GM18519 (cell line): ENCODE measurements around the gene C1orf174.

Experiments used
- ATAC-seq: cut with Tn5 transposase; IDR thresholded peaks from one replicate; pipeline ENCODE4 v1.9.1; 2021; ENCODE audit warnings: mild to moderate bottlenecking, moderate library complexity; ENCODE audit not compliant: unreplicated experiment, low FRiP score

C1orf174 gene

GRCh38 chr1:3910857-3911845 is 11.1 kb upstream of the C1orf174 start:
- ATAC-seq, result no peak

GRCh38 chr1:3910049-3910731 is 10.1 kb upstream of the C1orf174 start:
- no peak for ATAC-seq

GRCh38 chr1:3909615-3910014 is 9.5 kb upstream of the C1orf174 start:
- no peak for ATAC-seq

GRCh38 chr1:3908886-3909517 is 8.9 kb upstream of the C1orf174 start:
- ATAC-seq, result no peak

- ATAC-seq, result no peak
These were observed 7.6 kb upstream of the C1orf174 start for GRCh38 chr1:3907621-3908165.

- no peak for ATAC-seq
These were observed 7.0 kb upstream of the C1orf174 start for GRCh38 chr1:3907031-3907534.

GRCh38 chr1:3906672-3907020 is 6.6 kb upstream of the C1orf174 start:
- no peak for ATAC-seq

GRCh38 chr1:3905953-3906671 is 6.0 kb upstream of the C1orf174 start:
- ATAC-seq, result no peak

- no peak for ATAC-seq
These were observed 5.3 kb upstream of the C1orf174 start for GRCh38 chr1:3905266-3905952.

GRCh38 chr1:3904843-3905185 is 4.7 kb upstream of the C1orf174 start:
- ATAC-seq, result no peak

GRCh38 chr1:3904006-3904842 is 4.2 kb upstream of the C1orf174 start:
- ATAC-seq, result no peak

- no peak for ATAC-seq
These were observed 3.3 kb upstream of the C1orf174 start for GRCh38 chr1:3903141-3904005.

- ATAC-seq, result no peak
These were observed 2.6 kb upstream of the C1orf174 start for GRCh38 chr1:3902571-3903091.

GRCh38 chr1:3902111-3902511 is 2.0 kb upstream of the C1orf174 start:
- ATAC-seq, result no peak

- peak; percentile 49 for ATAC-seq
These were observed 977 bp upstream of the C1orf174 start for GRCh38 chr1:3900969-3901529.

- ATAC-seq, result peak; percentile 1
These were observed 320 bp downstream of the C1orf174 start for GRCh38 chr1:3899754-3900149.

- no peak for ATAC-seq
These were observed 898 bp downstream of the C1orf174 start for GRCh38 chr1:3898994-3899753.
